RCC 7860 (cell line): ENCODE results near the gene KRT83.
"Not testable (repeated sequence)": the region's sequence is repeated elsewhere in the genome, so short reads cannot be mapped to it uniquely, and the experiment has no call there.

Source experiments
- DNase-seq: peaks from one replicate; pipeline ENCODE4 v3.0.0-alpha.2; 2015; ENCODE audit warnings: low spot score
- FAIRE-seq: peaks from 2 replicates; lab custom pipeline; 2012; peaks lifted over from hg19 to GRCh38; lab: Jason Lieb, UNC

Gene KRT83

DNA sequence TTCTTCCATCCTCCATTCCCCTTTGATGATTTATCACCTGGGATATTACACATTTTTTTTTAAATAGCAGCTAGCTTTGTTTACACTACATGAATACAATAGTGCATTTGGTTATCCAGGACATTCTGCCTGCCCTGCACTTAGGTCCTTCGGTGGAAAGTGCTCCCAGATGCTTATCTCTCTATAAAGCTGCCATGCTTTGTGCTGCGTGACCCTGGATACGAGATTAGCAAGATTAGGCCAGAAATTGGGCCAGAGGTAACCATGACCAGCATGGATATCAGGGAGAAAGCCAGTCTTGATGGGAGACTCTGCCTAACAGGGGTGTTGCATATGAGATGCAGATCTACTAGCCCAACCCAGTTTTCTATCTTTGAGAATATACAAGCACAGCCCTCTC lies 12.1 kb upstream of the KRT83 start:
- DNase-seq (no peak), FAIRE-seq (no peak)

- no peak for FAIRE-seq
- no peak for DNase-seq
These were observed 11.2 kb upstream of the KRT83 start for GRCh38 chr12:52332381-52332780.

GRCh38 chr12:52331833-52332232 lies 10.6 kb upstream of the KRT83 start:
- FAIRE-seq = no peak
- DNase-seq = no peak

DNA sequence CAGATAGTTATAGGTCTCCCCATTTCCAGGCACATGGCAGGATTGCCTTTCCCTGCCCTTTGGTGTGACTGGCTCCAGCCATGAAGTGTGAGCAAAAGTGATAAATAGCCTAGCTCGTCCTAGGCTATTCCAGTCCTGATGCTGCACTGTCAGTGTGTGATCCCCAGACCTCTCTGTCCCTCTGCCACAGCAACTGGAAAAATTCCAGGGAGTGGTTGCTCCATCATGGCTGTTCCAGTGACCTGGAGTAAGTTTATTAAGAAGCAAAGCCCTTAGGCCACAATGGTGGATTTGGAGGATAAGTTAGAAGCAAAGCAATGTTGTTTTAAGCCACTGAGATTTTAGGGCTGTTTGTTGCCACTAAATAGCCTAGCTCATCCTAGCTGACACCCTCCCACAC lies 9.8 kb upstream of the KRT83 start:
- no peak for DNase-seq
- no peak for FAIRE-seq

DNA sequence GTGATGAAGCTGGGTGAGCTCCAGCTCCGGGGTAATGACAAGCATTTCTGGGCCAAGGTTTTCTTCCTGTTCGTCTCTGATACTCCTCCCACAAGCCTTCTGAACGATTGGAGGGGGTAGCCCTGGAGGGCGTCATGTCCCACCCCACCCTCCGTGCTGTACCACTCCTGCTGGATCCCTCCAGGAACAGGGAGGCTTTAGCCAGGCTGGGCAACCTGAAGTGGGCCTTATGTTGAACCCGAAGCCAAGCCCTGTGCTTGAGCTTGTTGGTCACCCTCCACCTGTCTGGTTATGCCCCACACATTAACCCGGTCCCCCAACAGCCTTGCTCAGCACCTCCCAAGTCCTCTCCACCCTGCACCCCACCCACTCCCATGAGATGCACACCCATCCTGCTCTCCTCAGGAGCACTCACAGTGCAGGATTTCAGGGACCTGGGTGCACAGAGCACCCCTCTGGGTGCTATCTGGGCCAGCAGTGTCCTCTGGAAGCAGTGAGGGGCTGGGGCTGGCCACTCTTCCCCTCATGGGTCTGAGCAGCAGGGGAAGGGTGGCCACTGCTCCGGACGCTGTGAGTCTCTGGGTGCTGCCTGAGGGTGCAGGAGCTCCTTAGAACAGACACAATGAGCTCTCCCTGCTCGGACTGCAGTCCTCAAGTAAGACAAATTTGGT lies 6.8 kb upstream of the KRT83 start:
- FAIRE-seq (no peak), DNase-seq (no peak)

GRCh38 chr12:52327052-52327829 lies 6.0 kb upstream of the KRT83 start:
- FAIRE-seq = peak; percentile 88

GRCh38 chr12:52324153-52324444 lies 2.9 kb upstream of the KRT83 start:
- no peak for FAIRE-seq
- no peak for DNase-seq

More at GRCh38 chr12:52327052-52327829, 6.0 kb upstream of the KRT83 start:
- peak; percentile 91 for DNase-seq

DNA sequence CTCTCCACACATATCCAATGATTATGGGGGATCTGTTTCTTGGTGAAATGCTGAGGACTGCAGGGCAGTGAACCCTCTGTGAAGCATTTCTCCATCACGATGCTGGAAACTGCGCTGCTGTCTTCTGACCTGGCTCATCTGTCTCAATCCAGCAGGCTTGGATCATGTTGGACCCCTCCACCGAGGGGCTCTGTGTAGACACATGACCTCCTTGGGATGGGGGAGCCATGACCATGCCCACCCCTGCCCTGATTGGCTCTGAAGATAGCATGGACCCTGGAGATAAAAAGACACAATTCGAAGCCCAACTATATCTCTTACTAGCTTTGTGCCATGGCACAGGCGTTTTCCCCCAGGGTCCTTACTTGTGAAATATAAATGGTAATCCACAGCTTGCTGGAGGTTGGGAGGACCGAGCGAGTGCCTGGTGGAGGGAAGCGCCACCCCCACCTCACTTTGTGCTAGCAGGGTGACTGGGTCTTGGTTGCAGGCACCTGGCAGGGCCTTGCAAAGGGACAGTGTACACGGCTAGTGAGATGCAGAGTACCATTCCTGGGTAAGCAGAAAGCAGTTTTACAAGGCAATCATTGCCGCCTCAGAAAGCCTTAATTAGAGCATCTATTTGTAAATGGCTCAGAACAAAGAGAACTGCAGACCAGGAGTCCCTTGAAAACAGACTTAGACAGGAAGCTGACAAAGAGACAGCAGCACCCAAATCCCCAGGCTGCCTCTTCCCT lies 2.4 kb upstream of the KRT83 start:
- no peak for FAIRE-seq
- DNase-seq = no peak

DNA sequence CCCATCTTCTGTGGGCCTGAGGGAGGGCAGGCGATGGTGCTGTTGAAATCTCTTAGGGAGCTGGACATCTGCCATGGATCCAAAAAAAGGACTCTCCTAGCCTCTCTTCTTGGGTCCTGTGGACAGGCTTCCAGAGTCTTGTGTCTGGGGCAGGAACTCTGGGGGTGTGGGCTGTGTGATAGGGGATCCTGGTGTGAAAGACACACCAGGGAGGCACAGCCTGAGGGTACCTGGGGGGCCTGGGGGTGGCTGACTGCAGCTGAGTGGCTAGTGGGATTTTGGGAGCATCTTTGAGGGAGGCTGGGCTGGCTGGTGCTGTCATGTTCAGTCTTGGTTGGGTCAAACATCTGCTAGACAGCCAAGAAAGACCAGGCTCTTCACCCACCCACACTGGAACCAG lies 1.8 kb upstream of the KRT83 start:
- FAIRE-seq (no peak), DNase-seq (no peak)

DNA sequence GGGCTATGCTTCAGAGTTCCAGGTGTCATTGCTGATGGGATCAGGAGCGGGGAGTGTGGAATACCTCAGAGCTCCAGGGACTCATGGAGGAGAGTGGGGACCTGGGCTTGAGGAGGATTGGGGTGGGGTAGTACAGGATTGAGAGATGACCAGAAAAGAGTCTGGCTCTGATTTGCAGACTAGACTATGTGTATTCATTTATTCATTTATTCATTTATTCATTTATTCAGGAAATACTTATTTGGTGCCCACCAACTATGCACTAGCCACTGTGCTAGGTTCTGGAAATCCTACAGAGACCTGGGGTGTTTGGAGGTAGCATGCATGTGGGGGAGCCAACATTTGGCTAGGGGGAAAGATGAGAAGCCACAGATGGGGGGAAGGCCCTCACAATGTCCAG lies 871 bp upstream of the KRT83 start:
- DNase-seq (no peak), FAIRE-seq (no peak)

- DNase-seq = no peak
- FAIRE-seq = no peak
These were observed 220 bp upstream of the KRT83 start for GRCh38 chr12:52321418-52321817.

- FAIRE-seq = no peak
- DNase-seq = no peak
These were observed 2.1 kb downstream of the KRT83 start for GRCh38 chr12:52319097-52319496.

DNA sequence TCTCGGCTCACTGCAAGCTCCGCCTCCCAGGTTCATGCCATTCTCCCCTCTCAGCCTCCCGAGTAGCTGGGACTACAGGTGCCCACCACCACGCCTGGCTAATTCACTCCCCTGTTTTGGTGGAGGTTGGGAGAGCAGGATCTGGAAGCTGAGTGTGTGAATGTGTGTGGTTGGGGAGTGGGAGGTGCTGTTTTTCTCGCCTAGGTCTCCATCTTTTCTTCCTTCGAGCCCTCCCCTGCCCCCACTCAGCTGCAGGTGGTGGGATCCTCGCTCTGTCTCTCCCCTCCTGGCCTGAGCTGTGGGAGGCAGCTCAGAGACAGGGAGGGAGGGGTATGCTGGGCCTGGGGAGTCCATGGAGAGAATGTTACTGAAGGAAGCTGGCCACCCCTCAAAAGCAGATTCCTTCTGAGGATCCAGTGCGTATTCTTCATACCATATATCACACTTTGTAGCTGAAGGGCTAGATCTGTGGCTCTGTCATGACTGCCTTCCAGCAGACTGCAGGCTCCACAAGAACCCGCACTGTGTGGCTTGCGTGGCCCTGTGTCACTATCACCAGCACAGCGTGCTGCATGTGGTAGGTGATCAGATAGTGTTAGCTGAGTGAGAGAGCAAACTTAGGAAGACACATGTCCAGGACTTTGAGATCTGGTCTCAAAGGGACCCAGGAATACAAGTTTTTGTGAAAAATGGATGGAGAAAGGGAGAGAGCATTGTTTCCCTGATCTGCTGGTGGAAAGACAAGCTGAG lies 2.8 kb downstream of the KRT83 start:
- no peak for FAIRE-seq

DNA sequence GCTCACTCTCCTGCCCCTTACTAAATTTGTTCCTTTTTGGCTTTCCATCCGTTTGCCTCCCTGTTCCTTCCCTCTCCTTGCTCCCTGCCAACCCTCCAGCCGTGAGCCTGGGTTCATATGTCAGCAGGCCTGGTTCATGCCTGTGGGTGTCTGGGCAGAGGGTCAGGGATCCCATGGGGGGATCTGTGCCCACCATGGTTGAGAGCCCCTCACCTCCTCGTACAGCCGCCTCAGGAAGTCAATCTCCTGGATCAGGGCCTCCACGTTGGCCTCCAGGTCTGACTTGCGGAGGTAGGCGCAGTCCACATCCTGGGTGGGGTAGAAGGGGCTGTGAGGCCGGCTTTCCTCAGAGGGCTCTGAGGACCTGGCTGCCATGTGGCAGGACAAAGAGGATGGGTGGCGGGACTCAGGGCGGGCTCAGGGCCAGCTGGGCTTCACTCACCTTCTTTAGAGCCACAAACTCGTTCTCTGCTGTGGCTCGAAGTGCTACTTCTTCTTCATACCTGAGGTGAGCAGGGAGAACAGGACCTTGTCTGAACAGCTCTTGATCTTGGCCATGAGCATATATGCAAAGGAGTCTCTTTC lies 3.6 kb downstream of the KRT83 start:
- DNase-seq = no peak
- FAIRE-seq = no peak

More for the DNA sequence above, 2.8 kb downstream of the KRT83 start:
- no peak for DNase-seq

- DNase-seq (no peak), FAIRE-seq (no peak)
These were observed 4.5 kb downstream of the KRT83 start for GRCh38 chr12:52316701-52317100.

- no peak for DNase-seq
- FAIRE-seq = no peak
These were observed 4.9 kb downstream of the KRT83 start for GRCh38 chr12:52316290-52316689.

GRCh38 chr12:52315721-52316120 lies 5.5 kb downstream of the KRT83 start:
- not testable (repeated sequence) for DNase-seq, FAIRE-seq

GRCh38 chr12:52314511-52314910 lies 6.7 kb downstream of the KRT83 start:
- FAIRE-seq (no peak), DNase-seq (no peak)

DNA sequence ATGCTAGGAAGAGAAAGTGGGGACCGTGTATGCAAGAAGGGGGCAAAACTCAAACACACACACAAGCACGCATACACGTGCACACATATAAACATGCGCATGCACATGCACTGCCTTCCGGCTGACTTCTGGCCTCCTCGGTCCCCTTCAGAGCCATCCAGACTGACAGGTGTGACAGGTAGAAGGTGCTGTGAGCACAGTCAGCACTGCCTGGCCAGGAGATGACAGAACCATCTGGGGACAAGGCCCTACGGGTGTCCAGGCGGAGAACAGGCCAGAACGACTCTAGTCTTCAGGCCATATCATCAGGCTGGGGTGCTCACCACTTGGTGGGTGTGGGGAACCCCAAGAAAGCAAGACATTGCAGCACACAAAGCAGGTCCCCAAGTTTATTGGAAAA lies 7.3 kb downstream of the KRT83 start:
- DNase-seq (no peak), FAIRE-seq (no peak)

DNA sequence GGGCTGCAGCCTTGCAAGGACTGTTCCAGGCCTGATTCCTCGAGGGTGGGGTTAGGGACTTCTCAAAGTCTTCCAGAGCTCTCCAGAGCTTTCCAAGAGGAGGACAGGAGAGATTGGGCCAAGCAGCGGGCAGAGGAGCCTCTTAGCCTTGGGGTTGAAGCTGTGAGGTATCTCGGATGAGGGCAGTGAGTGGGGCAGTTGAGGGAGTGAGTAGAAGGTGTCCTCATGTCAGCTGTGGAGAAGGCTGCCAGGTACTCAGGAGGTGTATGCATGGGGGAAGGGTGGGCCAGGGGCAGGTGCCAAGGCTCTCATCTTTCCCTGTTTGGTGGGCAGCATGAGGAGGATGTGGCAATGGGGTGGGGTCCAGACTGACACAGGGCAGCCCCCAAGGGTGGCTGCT lies 7.7 kb downstream of the KRT83 start:
- DNase-seq (no peak), FAIRE-seq (no peak)

DNA sequence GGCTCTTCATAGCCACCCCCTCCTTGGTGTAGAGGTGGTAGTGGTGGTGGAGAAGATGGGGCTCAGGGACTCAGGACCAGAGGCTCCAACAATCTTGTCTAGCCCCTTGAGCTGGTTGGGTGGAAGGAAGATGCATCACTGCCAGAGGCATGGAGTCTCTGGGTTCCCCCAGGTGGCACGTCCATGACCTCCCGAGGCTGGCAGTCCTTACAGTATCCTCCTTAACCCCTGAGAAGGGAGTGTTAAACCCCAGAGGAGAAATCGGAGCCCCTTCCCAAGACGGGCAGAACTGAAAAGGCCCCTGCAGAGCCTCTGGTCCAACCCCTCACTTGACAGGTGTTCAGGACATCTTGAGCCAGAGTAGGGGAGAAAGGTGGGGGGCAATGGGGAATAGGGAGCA lies 9.1 kb downstream of the KRT83 start:
- DNase-seq (no peak), FAIRE-seq (no peak)
